Body of pancreas (tissue), 4 donors: Measurements from ENCODE around the gene SPPL2C.

Source experiments
- CTCF ChIP-seq, 7 experiments: fragments of 450-650 bp in 4 of 7; fragments of 200-600 bp in 3 of 7; sonication (generic) in 3 of 7; IDR thresholded peaks; one replicate each; pipeline ENCODE4 v1.5.1; 2016 to 2019; ENCODE audit warnings: antibody characterized with exemption in 7 of 7
- POLR2A ChIP-seq, 3 donors: fragments of 450-650 bp; IDR thresholded peaks; one replicate each; pipeline ENCODE4 v1.6.1; 2016; ENCODE audit warnings: antibody characterized with exemption in 3 of 3, mild to moderate bottlenecking in 2 of 3

DNA sequence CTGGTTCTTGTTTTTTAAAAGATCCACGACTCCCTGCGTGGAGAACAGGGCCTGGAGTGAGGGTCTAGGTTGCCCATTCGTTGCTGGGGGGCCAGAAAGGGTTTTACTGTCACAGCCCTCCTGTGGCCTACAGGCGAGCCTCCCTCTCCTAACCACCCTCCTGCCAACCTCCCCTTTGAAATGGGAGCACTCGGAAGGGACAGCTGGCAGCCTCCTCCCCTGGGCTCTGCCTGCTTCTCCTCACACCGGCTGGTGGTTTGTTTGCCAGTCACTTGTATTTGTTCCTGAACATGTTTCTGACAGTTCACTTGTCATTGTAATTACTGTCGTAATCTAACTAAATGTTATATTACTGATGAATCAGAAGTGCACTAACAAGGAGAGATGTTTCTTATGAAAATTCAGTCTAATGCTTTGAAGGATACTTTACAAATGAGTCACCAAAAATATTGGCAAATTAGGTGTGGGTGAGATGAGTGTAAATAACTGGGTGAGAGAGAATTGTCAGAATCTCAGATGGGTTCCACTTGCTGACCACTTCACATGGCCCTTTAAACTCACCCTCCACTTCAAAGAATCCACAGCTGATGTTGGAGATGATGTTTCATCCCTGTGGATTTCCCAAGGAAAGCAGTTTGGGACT is 2.7 kb upstream of the SPPL2C start:
- TF ChIP-seq CTCF (IDR thresholded peaks at IDR 0.05), result no peak
- TF ChIP-seq POLR2A (IDR thresholded peaks at IDR 0.05), result no peak
